B cell (primary cell): ENCODE measurements around the gene MANEA.
"Not testable (repeated sequence)": the region's sequence is repeated elsewhere in the genome, so short reads cannot be mapped to it uniquely, and the experiment has no call there.

ENCODE experiments used
- EZH2 ChIP-seq: IDR thresholded peaks from 2 replicates; pipeline ENCODE4 v1.6.1; 2012; ENCODE audit warnings: borderline replicate concordance, low read depth, mild to moderate bottlenecking, moderate library complexity, low read length; ENCODE audit not compliant: insufficient read depth, poor library complexity, severe bottlenecking
- TF ChIP-seq, protein P1 (sequence below): fragments of 200-600 bp; IDR thresholded peaks from one replicate; pipeline ENCODE4 v1.8.0; 2022; ENCODE audit warnings: antibody characterized with exemption, mild to moderate bottlenecking

DNA sequence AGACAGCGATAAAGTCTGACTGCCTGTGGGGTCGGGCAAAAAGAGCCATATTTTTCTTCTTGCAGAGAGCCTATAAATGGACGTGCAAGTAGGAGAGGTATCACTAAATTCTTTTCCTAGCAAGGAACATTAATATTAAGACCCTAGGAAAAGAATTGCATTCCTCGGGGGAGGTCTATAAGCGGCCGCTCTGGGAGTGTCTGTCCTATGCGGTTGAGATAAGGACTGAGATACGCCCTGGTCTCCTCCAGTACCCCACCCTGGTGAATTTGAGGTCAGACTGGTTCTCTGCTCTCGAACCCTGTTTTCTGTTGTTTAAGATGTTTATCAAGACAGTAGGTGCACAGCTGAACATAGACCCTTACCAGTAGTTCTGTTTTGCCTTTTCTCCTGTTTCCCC lies 6.9 kb downstream of the MANEA start:
- TF ChIP-seq, protein P1, sequence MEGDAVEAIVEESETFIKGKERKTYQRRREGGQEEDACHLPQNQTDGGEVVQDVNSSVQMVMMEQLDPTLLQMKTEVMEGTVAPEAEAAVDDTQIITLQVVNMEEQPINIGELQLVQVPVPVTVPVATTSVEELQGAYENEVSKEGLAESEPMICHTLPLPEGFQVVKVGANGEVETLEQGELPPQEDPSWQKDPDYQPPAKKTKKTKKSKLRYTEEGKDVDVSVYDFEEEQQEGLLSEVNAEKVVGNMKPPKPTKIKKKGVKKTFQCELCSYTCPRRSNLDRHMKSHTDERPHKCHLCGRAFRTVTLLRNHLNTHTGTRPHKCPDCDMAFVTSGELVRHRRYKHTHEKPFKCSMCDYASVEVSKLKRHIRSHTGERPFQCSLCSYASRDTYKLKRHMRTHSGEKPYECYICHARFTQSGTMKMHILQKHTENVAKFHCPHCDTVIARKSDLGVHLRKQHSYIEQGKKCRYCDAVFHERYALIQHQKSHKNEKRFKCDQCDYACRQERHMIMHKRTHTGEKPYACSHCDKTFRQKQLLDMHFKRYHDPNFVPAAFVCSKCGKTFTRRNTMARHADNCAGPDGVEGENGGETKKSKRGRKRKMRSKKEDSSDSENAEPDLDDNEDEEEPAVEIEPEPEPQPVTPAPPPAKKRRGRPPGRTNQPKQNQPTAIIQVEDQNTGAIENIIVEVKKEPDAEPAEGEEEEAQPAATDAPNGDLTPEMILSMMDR = not testable (repeated sequence)
- not testable (repeated sequence) for TF ChIP-seq EZH2
